ENCODE data around the gene RXFP3.

Gene RXFP3

DNA sequence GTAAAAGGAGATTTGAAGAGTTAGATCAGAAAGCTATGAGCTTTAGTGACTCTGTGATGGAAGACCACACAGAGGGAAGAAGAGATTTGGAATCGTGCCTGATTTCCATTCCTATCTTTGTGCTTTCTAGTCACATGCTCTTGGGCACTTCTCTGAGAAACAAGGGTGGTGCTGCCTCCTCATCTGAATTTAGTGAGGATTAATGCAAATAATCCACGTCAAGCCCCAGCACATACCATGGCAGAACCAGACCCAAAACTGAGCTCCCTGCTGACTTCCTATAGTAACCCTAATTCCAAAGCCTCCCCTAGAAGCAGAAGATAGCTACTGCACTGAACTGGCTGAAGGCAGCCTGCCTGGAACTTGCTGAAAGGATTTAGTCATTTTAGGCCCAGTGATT lies 30.6 kb downstream of the RXFP3 start:
- TF ChIP-seq OSR1 (CRISPR knock-in tag; IDR thresholded peaks at IDR 0.05), result no peak
- TF ChIP-seq, protein P1, sequence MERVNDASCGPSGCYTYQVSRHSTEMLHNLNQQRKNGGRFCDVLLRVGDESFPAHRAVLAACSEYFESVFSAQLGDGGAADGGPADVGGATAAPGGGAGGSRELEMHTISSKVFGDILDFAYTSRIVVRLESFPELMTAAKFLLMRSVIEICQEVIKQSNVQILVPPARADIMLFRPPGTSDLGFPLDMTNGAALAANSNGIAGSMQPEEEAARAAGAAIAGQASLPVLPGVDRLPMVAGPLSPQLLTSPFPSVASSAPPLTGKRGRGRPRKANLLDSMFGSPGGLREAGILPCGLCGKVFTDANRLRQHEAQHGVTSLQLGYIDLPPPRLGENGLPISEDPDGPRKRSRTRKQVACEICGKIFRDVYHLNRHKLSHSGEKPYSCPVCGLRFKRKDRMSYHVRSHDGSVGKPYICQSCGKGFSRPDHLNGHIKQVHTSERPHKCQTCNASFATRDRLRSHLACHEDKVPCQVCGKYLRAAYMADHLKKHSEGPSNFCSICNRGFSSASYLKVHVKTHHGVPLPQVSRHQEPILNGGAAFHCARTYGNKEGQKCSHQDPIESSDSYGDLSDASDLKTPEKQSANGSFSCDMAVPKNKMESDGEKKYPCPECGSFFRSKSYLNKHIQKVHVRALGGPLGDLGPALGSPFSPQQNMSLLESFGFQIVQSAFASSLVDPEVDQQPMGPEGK (CRISPR knock-in tag; IDR thresholded peaks at IDR 0.05; ENCODE audit: borderline replicate concordance), result no peak
- TF ChIP-seq ZNF70 (CRISPR knock-in tag; IDR thresholded peaks at IDR 0.05), result no peak
- TF ChIP-seq, protein P2, sequence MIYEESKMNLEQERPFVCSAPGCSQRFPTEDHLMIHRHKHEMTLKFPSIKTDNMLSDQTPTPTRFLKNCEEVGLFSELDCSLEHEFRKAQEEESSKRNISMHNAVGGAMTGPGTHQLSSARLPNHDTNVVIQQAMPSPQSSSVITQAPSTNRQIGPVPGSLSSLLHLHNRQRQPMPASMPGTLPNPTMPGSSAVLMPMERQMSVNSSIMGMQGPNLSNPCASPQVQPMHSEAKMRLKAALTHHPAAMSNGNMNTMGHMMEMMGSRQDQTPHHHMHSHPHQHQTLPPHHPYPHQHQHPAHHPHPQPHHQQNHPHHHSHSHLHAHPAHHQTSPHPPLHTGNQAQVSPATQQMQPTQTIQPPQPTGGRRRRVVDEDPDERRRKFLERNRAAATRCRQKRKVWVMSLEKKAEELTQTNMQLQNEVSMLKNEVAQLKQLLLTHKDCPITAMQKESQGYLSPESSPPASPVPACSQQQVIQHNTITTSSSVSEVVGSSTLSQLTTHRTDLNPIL (CRISPR knock-in tag; IDR thresholded peaks at IDR 0.05; ENCODE audit: low read depth), result no peak
- no peak for TF ChIP-seq RARB (CRISPR knock-in tag; IDR thresholded peaks at IDR 0.05)
- no peak for TF ChIP-seq ARNTL (CRISPR knock-in tag; IDR thresholded peaks at IDR 0.05; ENCODE audit: borderline replicate concordance, low read depth)
- no peak for TF ChIP-seq TCF4 (CRISPR knock-in tag; IDR thresholded peaks at IDR 0.05; ENCODE audit: borderline replicate concordance)
- no peak for TF ChIP-seq BACH2 (CRISPR knock-in tag; IDR thresholded peaks at IDR 0.05; ENCODE audit: borderline replicate concordance)
- no peak for TF ChIP-seq ISL1 (CRISPR knock-in tag; IDR thresholded peaks at IDR 0.05)
- TF ChIP-seq ZFP30 (CRISPR knock-in tag; IDR thresholded peaks at IDR 0.05), result no peak
- TF ChIP-seq, protein P3, sequence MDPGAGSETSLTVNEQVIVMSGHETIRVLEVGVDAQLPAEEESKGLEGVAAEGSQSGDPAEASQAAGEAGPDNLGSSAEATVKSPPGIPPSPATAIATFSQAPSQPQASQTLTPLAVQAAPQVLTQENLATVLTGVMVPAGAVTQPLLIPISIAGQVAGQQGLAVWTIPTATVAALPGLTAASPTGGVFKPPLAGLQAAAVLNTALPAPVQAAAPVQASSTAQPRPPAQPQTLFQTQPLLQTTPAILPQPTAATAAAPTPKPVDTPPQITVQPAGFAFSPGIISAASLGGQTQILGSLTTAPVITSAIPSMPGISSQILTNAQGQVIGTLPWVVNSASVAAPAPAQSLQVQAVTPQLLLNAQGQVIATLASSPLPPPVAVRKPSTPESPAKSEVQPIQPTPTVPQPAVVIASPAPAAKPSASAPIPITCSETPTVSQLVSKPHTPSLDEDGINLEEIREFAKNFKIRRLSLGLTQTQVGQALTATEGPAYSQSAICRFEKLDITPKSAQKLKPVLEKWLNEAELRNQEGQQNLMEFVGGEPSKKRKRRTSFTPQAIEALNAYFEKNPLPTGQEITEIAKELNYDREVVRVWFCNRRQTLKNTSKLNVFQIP (CRISPR knock-in tag; IDR thresholded peaks at IDR 0.05; ENCODE audit: borderline replicate concordance, low read depth), result no peak
- TF ChIP-seq CSRNP3 (CRISPR knock-in tag; IDR thresholded peaks at IDR 0.05), result no peak
- TF ChIP-seq ZFP3 (CRISPR knock-in tag; IDR thresholded peaks at IDR 0.05), result no peak
- ATAC-seq, result no peak

DNA sequence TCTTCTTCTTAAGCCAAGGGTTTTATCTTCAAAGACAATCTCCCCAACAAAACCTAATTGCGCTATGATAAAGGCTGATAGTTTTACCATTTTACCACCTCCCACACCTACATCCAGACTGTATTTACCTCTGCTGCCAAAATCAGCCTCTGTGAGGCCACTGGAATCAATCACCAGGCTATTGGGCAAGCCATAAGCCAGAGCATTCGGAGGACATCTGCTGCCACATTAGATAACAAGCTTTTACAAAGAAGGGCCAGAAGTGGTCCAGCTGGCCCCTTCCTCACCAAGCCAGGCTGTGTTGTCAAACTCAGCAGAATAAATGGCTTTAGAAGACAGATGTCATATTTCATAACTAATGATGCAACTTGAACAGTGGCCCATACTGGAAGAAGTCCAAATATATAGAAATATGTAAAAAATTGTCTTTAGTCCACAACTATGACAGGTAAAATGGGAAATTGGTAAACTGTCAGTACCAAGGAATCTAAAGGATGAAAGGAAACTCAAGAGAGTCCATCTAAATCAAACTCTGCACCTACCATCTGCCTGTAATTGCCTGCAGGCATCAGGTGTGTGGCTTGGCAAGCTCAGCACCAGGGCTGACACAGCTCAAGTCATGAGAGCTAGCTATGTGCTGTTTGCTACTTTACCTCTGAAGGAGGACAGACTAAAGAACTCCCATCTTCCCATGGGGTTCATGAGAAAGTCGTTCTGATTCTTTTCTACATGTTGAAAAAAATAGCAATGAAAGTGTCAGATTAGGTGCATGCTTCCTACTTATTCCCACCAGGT lies 32.2 kb downstream of the RXFP3 start:
- no peak for TF ChIP-seq ZNF70 (CRISPR knock-in tag; IDR thresholded peaks at IDR 0.05)
- TF ChIP-seq TSHZ2 (CRISPR knock-in tag; IDR thresholded peaks at IDR 0.05), result no peak
- no peak for TF ChIP-seq TOX (CRISPR knock-in tag; IDR thresholded peaks at IDR 0.05; ENCODE audit: borderline replicate concordance)
- TF ChIP-seq RARB (CRISPR knock-in tag; IDR thresholded peaks at IDR 0.05), result no peak
- TF ChIP-seq TCF4 (CRISPR knock-in tag; IDR thresholded peaks at IDR 0.05; ENCODE audit: borderline replicate concordance), result no peak
- no peak for TF ChIP-seq BACH2 (CRISPR knock-in tag; IDR thresholded peaks at IDR 0.05; ENCODE audit: borderline replicate concordance)
- TF ChIP-seq ZNF8 (CRISPR knock-in tag; IDR thresholded peaks at IDR 0.05), result no peak
- TF ChIP-seq ARNTL (CRISPR knock-in tag; IDR thresholded peaks at IDR 0.05; ENCODE audit: borderline replicate concordance, low read depth), result no peak
- TF ChIP-seq ZFP30 (CRISPR knock-in tag; IDR thresholded peaks at IDR 0.05), result no peak
- no peak for TF ChIP-seq CSDC2 (CRISPR knock-in tag; IDR thresholded peaks at IDR 0.05)
- no peak for ATAC-seq

- ATAC-seq, result peak; percentile 92
- no peak for TF ChIP-seq ZNF8 (CRISPR knock-in tag; IDR thresholded peaks at IDR 0.05)
- TF ChIP-seq TSHZ2 (CRISPR knock-in tag; IDR thresholded peaks at IDR 0.05), result no peak
- TF ChIP-seq SNAI2 (CRISPR knock-in tag; IDR thresholded peaks at IDR 0.05), result no peak
- TF ChIP-seq OSR1 (CRISPR knock-in tag; IDR thresholded peaks at IDR 0.05), result no peak
- TF ChIP-seq TOX (CRISPR knock-in tag; IDR thresholded peaks at IDR 0.05; ENCODE audit: borderline replicate concordance), result no peak
- no peak for TF ChIP-seq PPARA (CRISPR knock-in tag; IDR thresholded peaks at IDR 0.05; ENCODE audit: borderline replicate concordance)
- TF ChIP-seq, protein P1 (CRISPR knock-in tag; IDR thresholded peaks at IDR 0.05; ENCODE audit: borderline replicate concordance), result no peak
- no peak for TF ChIP-seq ZFP30 (CRISPR knock-in tag; IDR thresholded peaks at IDR 0.05)
Observed at GRCh38 chr5:33969572-33970452, 33.6 kb downstream of the RXFP3 start.

Data from SK-N-SH treated with all-trans-retinoic acid at 6 μM for 48 hours (cell line).